H1 (cell line): ENCODE data around the gene MKX. TPM values are rescaled to one million over a fixed set of nuclear protein-coding genes. Genes with fewer than 3 reads are reported as not detected.

ENCODE experiments used
- CTCF ChIA-PET: fragments of 300-600 bp; sonication (Branson Sonifier 250); formaldehyde crosslinking; loops from one replicate; lab custom pipeline; 2021; ENCODE audit not compliant: partially characterized antibody; lab: Charles Lee
- POLR2A ChIA-PET: fragments of 300-600 bp; sonication (Branson Sonifier 250); formaldehyde crosslinking; loops from one replicate; lab custom pipeline; 2021; ENCODE audit warnings: inconsistent platforms; ENCODE audit not compliant: partially characterized antibody; lab: Charles Lee
- DNase-seq, 2 experiments: peaks; one replicate each; pipeline versions ENCODE4 v3.0.0 to v3.0.0-alpha.2; 2010 to 2022; ENCODE audit warnings: low spot score in 2 of 2, low read depth in 1 of 2, mixed read lengths in 1 of 2
- FAIRE-seq: peaks from 2 replicates; lab custom pipeline; 2011; peaks lifted over from hg19 to GRCh38; lab: Jason Lieb, UNC
- H2AFZ ChIP-seq: 2 replicates; pipeline ENCODE4 v1.8.1; 2012; ENCODE audit warnings: low read length, inconsistent platforms
- H2AK5ac ChIP-seq: 2 replicates; pipeline ENCODE4 v1.6.1; 2013; ENCODE audit warnings: low read depth, low read length
- H2BK120ac ChIP-seq: replicated peaks from 2 replicates; pipeline ENCODE3; 2013; ENCODE audit warnings: low read depth, low read length, inconsistent platforms
- H2BK12ac ChIP-seq: 2 replicates; pipeline ENCODE4 v1.6.1; 2013; ENCODE audit warnings: low read depth, low read length
- H2BK15ac ChIP-seq: 2 replicates; pipeline ENCODE4 v1.6.1; 2013; ENCODE audit warnings: low read length
- H2BK20ac ChIP-seq: 2 replicates; pipeline ENCODE4 v1.6.1; 2013; ENCODE audit warnings: low read length
- H2BK5ac ChIP-seq: 2 replicates; pipeline ENCODE4 v1.6.1; 2013; ENCODE audit warnings: low read depth, low read length
- H3K14ac ChIP-seq: 2 replicates; pipeline ENCODE4 v1.6.1; 2013; ENCODE audit warnings: inconsistent platforms; ENCODE audit not compliant: insufficient read length
- H3K18ac ChIP-seq: 2 replicates; pipeline ENCODE4 v1.6.1; 2013; ENCODE audit warnings: low read length; ENCODE audit errors: extremely low read depth
- H3K23ac ChIP-seq: 2 replicates; pipeline ENCODE4 v1.6.1; 2013; ENCODE audit warnings: inconsistent platforms; ENCODE audit not compliant: insufficient read length
- H3K23me2 ChIP-seq: 2 replicates; pipeline ENCODE4 v1.6.1; 2013; ENCODE audit warnings: low read depth, low read length
- H3K27ac ChIP-seq: 2 replicates; pipeline ENCODE4 v1.6.1; 2011; ENCODE audit warnings: low read depth, low read length, inconsistent platforms
- H3K27me3 ChIP-seq, 4 experiments: replicated peaks in 1 of 4; 1 replicate in 1 of 4; 2 replicates in 3 of 4; pipeline versions ENCODE4 v1.6.1 to v1.8.1; 2011 to 2013; ENCODE audit warnings: low read length in 3 of 4, mild to moderate bottlenecking in 3 of 4, inconsistent platforms in 2 of 4, mixed read lengths in 2 of 4, moderate library complexity in 1 of 4; ENCODE audit not compliant: control insufficient read depth in 3 of 4, insufficient read depth in 3 of 4; ENCODE audit errors: extremely low read depth in 1 of 4
- H3K36me3 ChIP-seq, 4 experiments: 2 replicates each; pipeline versions ENCODE4 v1.6.1 to v1.8.1; 2011 to 2013; ENCODE audit warnings: mild to moderate bottlenecking in 4 of 4, low read length in 3 of 4, moderate library complexity in 2 of 4, control low read depth in 1 of 4, inconsistent platforms in 1 of 4; ENCODE audit not compliant: insufficient read depth in 4 of 4, control insufficient read depth in 2 of 4
- H3K4ac ChIP-seq: replicated peaks from 2 replicates; pipeline ENCODE3; 2013; ENCODE audit warnings: low read length, low read depth, mixed read lengths, inconsistent platforms; ENCODE audit not compliant: insufficient read length
- H3K4me1 ChIP-seq, 4 experiments: replicated peaks in 1 of 4; 1 replicate in 1 of 4; 2 replicates in 3 of 4; pipeline versions ENCODE4 v1.6.1 to v1.8.1; 2011 to 2013; ENCODE audit warnings: low read length in 3 of 4, inconsistent platforms in 2 of 4, mixed read lengths in 1 of 4; ENCODE audit not compliant: insufficient read depth in 4 of 4, control insufficient read depth in 3 of 4
- H3K4me2 ChIP-seq, 2 experiments: 2 replicates each; pipeline versions ENCODE4 v1.6.1 to v1.8.1; 2011 to 2013; ENCODE audit warnings: low read depth in 2 of 2, low read length in 2 of 2, control low read depth in 1 of 2, inconsistent platforms in 1 of 2, mild to moderate bottlenecking in 1 of 2; ENCODE audit not compliant: insufficient read depth in 1 of 2
- H3K4me3 ChIP-seq, 4 experiments: fragments of 200-600, 300-600 bp in 1 of 4; sonication (generic), shearing (Covaris generic), sonication (Bioruptor Twin) in 1 of 4; 2 replicates each; pipeline versions ENCODE4 v1.5.1 to v1.8.1; 2011 to 2016; ENCODE audit warnings: low read length in 4 of 4, low read depth in 3 of 4, control low read depth in 2 of 4, inconsistent platforms in 2 of 4, mild to moderate bottlenecking in 2 of 4, mixed read lengths in 1 of 4, moderate library complexity in 1 of 4; ENCODE audit not compliant: insufficient read depth in 2 of 4; ENCODE audit errors: extremely low read depth in 1 of 4
- H3K56ac ChIP-seq: replicated peaks from 2 replicates; pipeline ENCODE3; 2013; ENCODE audit warnings: low read depth, mild to moderate bottlenecking, mixed read lengths, low read length, inconsistent platforms; ENCODE audit not compliant: insufficient read length
- H3K79me1 ChIP-seq: 2 replicates; pipeline ENCODE4 v1.6.1; 2013; ENCODE audit warnings: low read depth, low read length, control low read depth
- H3K79me2 ChIP-seq, 2 experiments: 2 replicates each; pipeline versions ENCODE4 v1.6.1 to v1.8.1; 2012 to 2013; ENCODE audit warnings: low read length in 2 of 2, mild to moderate bottlenecking in 2 of 2, inconsistent platforms in 1 of 2; ENCODE audit not compliant: insufficient read depth in 2 of 2, control insufficient read depth in 1 of 2
- H3K9ac ChIP-seq, 4 experiments: replicated peaks in 1 of 4; 1 replicate in 1 of 4; 2 replicates in 3 of 4; pipeline versions ENCODE4 v1.6.1 to v1.8.1; 2011 to 2013; ENCODE audit warnings: low read depth in 3 of 4, low read length in 3 of 4, control low read depth in 2 of 4, mild to moderate bottlenecking in 2 of 4, moderate library complexity in 2 of 4, inconsistent platforms in 1 of 4; ENCODE audit errors: extremely low read depth in 1 of 4
- H3K9me3 ChIP-seq, 2 experiments: 2 replicates each; pipeline versions ENCODE4 v1.6.1 to v1.8.1; 2012 to 2013; ENCODE audit warnings: mild to moderate bottlenecking in 2 of 2, moderate library complexity in 2 of 2, control low read depth in 1 of 2, inconsistent platforms in 1 of 2, low read depth in 1 of 2, low read length in 1 of 2, mixed read lengths in 1 of 2; ENCODE audit not compliant: insufficient read depth in 2 of 2
- H4K20me1 ChIP-seq, 2 experiments: replicated peaks in 1 of 2; 2 replicates each; pipeline versions ENCODE3 to v1.8.1; 2011 to 2013; ENCODE audit warnings: inconsistent platforms in 2 of 2, low read length in 2 of 2, mild to moderate bottlenecking in 1 of 2; ENCODE audit not compliant: insufficient read depth in 2 of 2, control insufficient read depth in 1 of 2
- H4K5ac ChIP-seq: 2 replicates; pipeline ENCODE4 v1.6.1; 2013; ENCODE audit warnings: low read length, low read depth, mixed read lengths, inconsistent platforms; ENCODE audit not compliant: insufficient read length
- H4K8ac ChIP-seq: 2 replicates; pipeline ENCODE4 v1.8.0; 2013; ENCODE audit warnings: mild to moderate bottlenecking, moderate library complexity, low read length, inconsistent platforms; ENCODE audit not compliant: insufficient read depth; ENCODE audit errors: extremely low read depth
- H4K91ac ChIP-seq: replicated peaks from 2 replicates; pipeline ENCODE3; 2013; ENCODE audit warnings: low read length, mixed read lengths, inconsistent platforms; ENCODE audit not compliant: insufficient read length
- BACH1 ChIP-seq: IDR thresholded peaks from 2 replicates; pipeline ENCODE4 v1.6.1; 2012; ENCODE audit warnings: low read length, improper control_type of control experiment
- CBX5 ChIP-seq: fragments of 300-800, 300-1000 bp; sonication (generic); IDR thresholded peaks from 2 replicates; pipeline ENCODE4 v1.7.1; 2016; ENCODE audit warnings: antibody characterized with exemption, low read length, low read depth
- CEBPB ChIP-seq: IDR thresholded peaks from 2 replicates; pipeline ENCODE4 v1.6.1; 2012; ENCODE audit warnings: low read depth, low read length
- CHD1 ChIP-seq: IDR thresholded peaks from 2 replicates; pipeline ENCODE4 v1.6.1; 2012; ENCODE audit warnings: low read depth, low read length, improper control_type of control experiment
- GTF2F1 ChIP-seq: IDR thresholded peaks from 2 replicates; pipeline ENCODE4 v1.6.1; 2012; ENCODE audit warnings: low read depth, low read length, improper control_type of control experiment, borderline replicate concordance
- HDAC2 ChIP-seq, 2 experiments: fragments of 300-600 bp in 1 of 2; sonication (generic) in 1 of 2; IDR thresholded peaks; 2 replicates each; pipeline ENCODE4 v1.6.1; 2011 to 2012; ENCODE audit warnings: low read depth in 2 of 2, low read length in 2 of 2, mild to moderate bottlenecking in 2 of 2, moderate library complexity in 2 of 2, borderline replicate concordance in 1 of 2, inconsistent platforms in 1 of 2
- HDAC6 ChIP-seq: IDR thresholded peaks from one replicate; pipeline ENCODE4 v1.7.1; 2012; ENCODE audit warnings: low read depth, mild to moderate bottlenecking, inconsistent platforms, low read length, moderate library complexity
- JUN ChIP-seq: IDR thresholded peaks from 2 replicates; pipeline ENCODE4 v1.6.1; 2011; ENCODE audit warnings: low read depth, mild to moderate bottlenecking, improper control_type of control experiment, low read length
- MAFK ChIP-seq: IDR thresholded peaks from 2 replicates; pipeline ENCODE4 v1.6.1; 2012; ENCODE audit warnings: low read depth, mild to moderate bottlenecking, improper control_type of control experiment, low read length
- POLR2AphosphoS5 ChIP-seq: IDR thresholded peaks from 2 replicates; pipeline ENCODE4 v1.6.1; 2011; ENCODE audit warnings: low read depth, low read length
- RFX5 ChIP-seq: IDR thresholded peaks from 2 replicates; pipeline ENCODE4 v1.6.1; 2011; ENCODE audit warnings: low read depth, low read length, improper control_type of control experiment, borderline replicate concordance
- RNF2 ChIP-seq: fragments of 200-900, 300-1000 bp; sonication (generic); IDR thresholded peaks from 2 replicates; pipeline ENCODE4 v1.7.1; 2016; ENCODE audit warnings: borderline replicate concordance, low read depth, mild to moderate bottlenecking, antibody characterized with exemption, low read length; ENCODE audit not compliant: poor library complexity, severe bottlenecking; ENCODE audit errors: missing control alignments
- SRF ChIP-seq: IDR thresholded peaks from 2 replicates; pipeline ENCODE4 v1.6.1; 2011; ENCODE audit warnings: mild to moderate bottlenecking, low read depth, low read length, moderate library complexity
- TAF7 ChIP-seq: optimal IDR thresholded peaks from 2 replicates; pipeline ENCODE3; 2011; ENCODE audit warnings: low read depth, mild to moderate bottlenecking, inconsistent platforms, low read length, moderate library complexity, borderline replicate concordance
- TBP ChIP-seq: IDR thresholded peaks from 2 replicates; pipeline ENCODE4 v1.6.1; 2011; ENCODE audit warnings: low read depth, low read length, improper control_type of control experiment
- TEAD4 ChIP-seq: IDR thresholded peaks from 2 replicates; pipeline ENCODE4 v1.6.1; 2012; ENCODE audit warnings: low read depth, low read length, inconsistent platforms, mixed read lengths
- WGBS, 2 experiments: shearing (Covaris generic) in 1 of 2; methylation state at CpG; one replicate each; pipeline versions ENCODE4 v1.1.6 to v1.1.7; 2013 to 2015; ENCODE audit warnings: low lambda C conversion rate in 2 of 2, mixed read lengths in 2 of 2, inconsistent platforms in 1 of 2, low coverage in 1 of 2, missing lambda C conversion rate in 1 of 2; ENCODE audit not compliant: insufficient replicate concordance in 2 of 2, insufficient coverage in 1 of 2, insufficient read length in 1 of 2; ENCODE audit errors: extremely low coverage in 1 of 2, missing lambda C conversion rate in 1 of 2; 5-methylcytosine and 5-hydroxymethylcytosine counted together
- polyA plus RNA-seq, 7 experiments: library from polyadenylated mRNA; depleted of rRNA in 3 of 7; stranded (reverse) in 5 of 7; unstranded in 2 of 7; fragments of >200 nt in 5 of 7; fragments of 200-250 nt in 2 of 7; gene quantifications; 1 replicate in 5 of 7; 2 replicates in 1 of 7; 4 replicates in 1 of 7; pipeline versions ENCODE4 v1.2.1 to v1.2.3, GENCODE V29; 2011 to 2013; ENCODE audit warnings: missing spikeins in 2 of 7, mixed read lengths in 2 of 7
- total RNA-seq: library from RNA; stranded (reverse); fragmentation: NEBNext Ultra II Directional; extraction: Animal tissue kit (Norgen Biotek cat#: 25700); gene quantifications from 2 replicates; pipeline ENCODE4 v1.2.1, GENCODE V29; 2021

MKX gene
- total and polyA plus RNA-seq, 2 of the 8 experiments (the other 6 are each of a cell fraction or from before 2014, with no cell fraction given), result 0.21 to 1.3 TPM

- Histone ChIP-seq H3K4me3 (no peak overlapping the region), H3K4me1 (no peaks in the 10 kb centered on the region), H4K5ac (no peak overlapping the region), H2AK5ac (no peak overlapping the region), H3K56ac (no peak overlapping the region), H3K18ac (no peak overlapping the region), H3K14ac (no peak overlapping the region), H2AFZ (no peak overlapping the region), H3K9me3 (no peaks in the 10 kb centered on the region), H2BK15ac (no peak overlapping the region), H3K4me2 (no peak overlapping the region), H3K27ac (no peak overlapping the region), H3K79me1 (no peaks in the 10 kb centered on the region), H2BK5ac (no peak overlapping the region), H4K91ac (no peak overlapping the region), H2BK12ac (no peak overlapping the region), H2BK20ac (no peak overlapping the region), H3K4ac (no peak overlapping the region), H3K36me3 (no peaks in the 10 kb centered on the region), H4K20me1 (no peaks in the 10 kb centered on the region), H3K9ac (no peak overlapping the region), H2BK120ac (no peak overlapping the region), H3K23me2 (no peaks in the 10 kb centered on the region), H3K23ac (no peak overlapping the region), H3K27me3 (no peaks in the 10 kb centered on the region), H4K8ac (no peak overlapping the region), H3K79me2 (no peaks in the 10 kb centered on the region)
- DNase-seq (no peak), FAIRE-seq (no peak)
- 82% methylated on average over 4 of the region's 4 CpGs; no CpG with 5 or more reads in 1 of the 2 experiments for WGBS, 2 experiments
- POLR2A ChIA-PET, result no interaction called here
- CTCF ChIA-PET, result no interaction called here
- no peak for TF ChIP-seq MAFK
- no peak for TF ChIP-seq TAF7
- TF ChIP-seq HDAC2 (IDR thresholded peaks at IDR 0.05; ENCODE audit: borderline replicate concordance in 1 of 2, low read depth in 2 of 2, low read length in 2 of 2), result no peak
- no peak for TF ChIP-seq CEBPB
- TF ChIP-seq HDAC6, result no peak
- TF ChIP-seq CHD1, result no peak
- TF ChIP-seq BACH1, result no peak
- TF ChIP-seq TEAD4, result no peak
- TF ChIP-seq POLR2AphosphoS5, result no peak
- TF ChIP-seq SRF, result no peak
- TF ChIP-seq CBX5, result no peak
- no peak for TF ChIP-seq RNF2
- no peak for TF ChIP-seq TBP
- TF ChIP-seq JUN, result no peak
- TF ChIP-seq GTF2F1, result no peak
- no peak for TF ChIP-seq RFX5
Observed at GRCh38 chr10:27646194-27646593, 99.4 kb downstream of the MKX start.
